H1 (cell line): ENCODE results near the gene PDX1. TPM values are rescaled to one million over a fixed set of nuclear protein-coding genes. Genes with fewer than 3 reads are reported as not detected.

ENCODE experiments used
- CTCF ChIA-PET: fragments of 300-600 bp; sonication (Branson Sonifier 250); formaldehyde crosslinking; loops from one replicate; lab custom pipeline; 2021; ENCODE audit not compliant: partially characterized antibody; lab: Charles Lee
- POLR2A ChIA-PET: fragments of 300-600 bp; sonication (Branson Sonifier 250); formaldehyde crosslinking; loops from one replicate; lab custom pipeline; 2021; ENCODE audit warnings: inconsistent platforms; ENCODE audit not compliant: partially characterized antibody; lab: Charles Lee
- DNase-seq, 2 experiments: peaks; one replicate each; pipeline versions ENCODE4 v3.0.0 to v3.0.0-alpha.2; 2010 to 2022; ENCODE audit warnings: low spot score in 2 of 2, low read depth in 1 of 2, mixed read lengths in 1 of 2
- FAIRE-seq: peaks from 2 replicates; lab custom pipeline; 2011; peaks lifted over from hg19 to GRCh38; lab: Jason Lieb, UNC
- H2AFZ ChIP-seq: 2 replicates; pipeline ENCODE4 v1.8.1; 2012; ENCODE audit warnings: low read length, inconsistent platforms
- H2AK5ac ChIP-seq: 2 replicates; pipeline ENCODE4 v1.6.1; 2013; ENCODE audit warnings: low read depth, low read length
- H2BK120ac ChIP-seq: replicated peaks from 2 replicates; pipeline ENCODE3; 2013; ENCODE audit warnings: low read depth, low read length, inconsistent platforms
- H2BK12ac ChIP-seq: 2 replicates; pipeline ENCODE4 v1.6.1; 2013; ENCODE audit warnings: low read depth, low read length
- H2BK15ac ChIP-seq: 2 replicates; pipeline ENCODE4 v1.6.1; 2013; ENCODE audit warnings: low read length
- H2BK20ac ChIP-seq: 2 replicates; pipeline ENCODE4 v1.6.1; 2013; ENCODE audit warnings: low read length
- H2BK5ac ChIP-seq: 2 replicates; pipeline ENCODE4 v1.6.1; 2013; ENCODE audit warnings: low read depth, low read length
- H3K14ac ChIP-seq: 2 replicates; pipeline ENCODE4 v1.6.1; 2013; ENCODE audit warnings: inconsistent platforms; ENCODE audit not compliant: insufficient read length
- H3K18ac ChIP-seq: 2 replicates; pipeline ENCODE4 v1.6.1; 2013; ENCODE audit warnings: low read length; ENCODE audit errors: extremely low read depth
- H3K23ac ChIP-seq: 2 replicates; pipeline ENCODE4 v1.6.1; 2013; ENCODE audit warnings: inconsistent platforms; ENCODE audit not compliant: insufficient read length
- H3K23me2 ChIP-seq: 2 replicates; pipeline ENCODE4 v1.6.1; 2013; ENCODE audit warnings: low read depth, low read length
- H3K27ac ChIP-seq: 2 replicates; pipeline ENCODE4 v1.6.1; 2011; ENCODE audit warnings: low read depth, low read length, inconsistent platforms
- H3K27me3 ChIP-seq, 4 experiments: replicated peaks in 1 of 4; 1 replicate in 1 of 4; 2 replicates in 3 of 4; pipeline versions ENCODE4 v1.6.1 to v1.8.1; 2011 to 2013; ENCODE audit warnings: low read length in 3 of 4, mild to moderate bottlenecking in 3 of 4, inconsistent platforms in 2 of 4, mixed read lengths in 2 of 4, moderate library complexity in 1 of 4; ENCODE audit not compliant: control insufficient read depth in 3 of 4, insufficient read depth in 3 of 4; ENCODE audit errors: extremely low read depth in 1 of 4
- H3K36me3 ChIP-seq, 4 experiments: 2 replicates each; pipeline versions ENCODE4 v1.6.1 to v1.8.1; 2011 to 2013; ENCODE audit warnings: mild to moderate bottlenecking in 4 of 4, low read length in 3 of 4, moderate library complexity in 2 of 4, control low read depth in 1 of 4, inconsistent platforms in 1 of 4; ENCODE audit not compliant: insufficient read depth in 4 of 4, control insufficient read depth in 2 of 4
- H3K4ac ChIP-seq: replicated peaks from 2 replicates; pipeline ENCODE3; 2013; ENCODE audit warnings: low read length, low read depth, mixed read lengths, inconsistent platforms; ENCODE audit not compliant: insufficient read length
- H3K4me1 ChIP-seq, 4 experiments: replicated peaks in 1 of 4; 1 replicate in 1 of 4; 2 replicates in 3 of 4; pipeline versions ENCODE4 v1.6.1 to v1.8.1; 2011 to 2013; ENCODE audit warnings: low read length in 3 of 4, inconsistent platforms in 2 of 4, mixed read lengths in 1 of 4; ENCODE audit not compliant: insufficient read depth in 4 of 4, control insufficient read depth in 3 of 4
- H3K4me2 ChIP-seq, 2 experiments: 2 replicates each; pipeline versions ENCODE4 v1.6.1 to v1.8.1; 2011 to 2013; ENCODE audit warnings: low read depth in 2 of 2, low read length in 2 of 2, control low read depth in 1 of 2, inconsistent platforms in 1 of 2, mild to moderate bottlenecking in 1 of 2; ENCODE audit not compliant: insufficient read depth in 1 of 2
- H3K4me3 ChIP-seq, 4 experiments: fragments of 200-600, 300-600 bp in 1 of 4; sonication (generic), shearing (Covaris generic), sonication (Bioruptor Twin) in 1 of 4; 2 replicates each; pipeline versions ENCODE4 v1.5.1 to v1.8.1; 2011 to 2016; ENCODE audit warnings: low read length in 4 of 4, low read depth in 3 of 4, control low read depth in 2 of 4, inconsistent platforms in 2 of 4, mild to moderate bottlenecking in 2 of 4, mixed read lengths in 1 of 4, moderate library complexity in 1 of 4; ENCODE audit not compliant: insufficient read depth in 2 of 4; ENCODE audit errors: extremely low read depth in 1 of 4
- H3K56ac ChIP-seq: replicated peaks from 2 replicates; pipeline ENCODE3; 2013; ENCODE audit warnings: low read depth, mild to moderate bottlenecking, mixed read lengths, low read length, inconsistent platforms; ENCODE audit not compliant: insufficient read length
- H3K79me1 ChIP-seq: 2 replicates; pipeline ENCODE4 v1.6.1; 2013; ENCODE audit warnings: low read depth, low read length, control low read depth
- H3K79me2 ChIP-seq, 2 experiments: 2 replicates each; pipeline versions ENCODE4 v1.6.1 to v1.8.1; 2012 to 2013; ENCODE audit warnings: low read length in 2 of 2, mild to moderate bottlenecking in 2 of 2, inconsistent platforms in 1 of 2; ENCODE audit not compliant: insufficient read depth in 2 of 2, control insufficient read depth in 1 of 2
- H3K9ac ChIP-seq, 4 experiments: replicated peaks in 1 of 4; 1 replicate in 1 of 4; 2 replicates in 3 of 4; pipeline versions ENCODE4 v1.6.1 to v1.8.1; 2011 to 2013; ENCODE audit warnings: low read depth in 3 of 4, low read length in 3 of 4, control low read depth in 2 of 4, mild to moderate bottlenecking in 2 of 4, moderate library complexity in 2 of 4, inconsistent platforms in 1 of 4; ENCODE audit errors: extremely low read depth in 1 of 4
- H3K9me3 ChIP-seq, 2 experiments: 2 replicates each; pipeline versions ENCODE4 v1.6.1 to v1.8.1; 2012 to 2013; ENCODE audit warnings: mild to moderate bottlenecking in 2 of 2, moderate library complexity in 2 of 2, control low read depth in 1 of 2, inconsistent platforms in 1 of 2, low read depth in 1 of 2, low read length in 1 of 2, mixed read lengths in 1 of 2; ENCODE audit not compliant: insufficient read depth in 2 of 2
- H4K20me1 ChIP-seq, 2 experiments: replicated peaks in 1 of 2; 2 replicates each; pipeline versions ENCODE3 to v1.8.1; 2011 to 2013; ENCODE audit warnings: inconsistent platforms in 2 of 2, low read length in 2 of 2, mild to moderate bottlenecking in 1 of 2; ENCODE audit not compliant: insufficient read depth in 2 of 2, control insufficient read depth in 1 of 2
- H4K5ac ChIP-seq: 2 replicates; pipeline ENCODE4 v1.6.1; 2013; ENCODE audit warnings: low read length, low read depth, mixed read lengths, inconsistent platforms; ENCODE audit not compliant: insufficient read length
- H4K8ac ChIP-seq: 2 replicates; pipeline ENCODE4 v1.8.0; 2013; ENCODE audit warnings: mild to moderate bottlenecking, moderate library complexity, low read length, inconsistent platforms; ENCODE audit not compliant: insufficient read depth; ENCODE audit errors: extremely low read depth
- H4K91ac ChIP-seq: replicated peaks from 2 replicates; pipeline ENCODE3; 2013; ENCODE audit warnings: low read length, mixed read lengths, inconsistent platforms; ENCODE audit not compliant: insufficient read length
- CHD1 ChIP-seq: IDR thresholded peaks from 2 replicates; pipeline ENCODE4 v1.6.1; 2012; ENCODE audit warnings: low read depth, low read length, improper control_type of control experiment
- EZH2 ChIP-seq: fragments of 200-600 bp; sonication (generic); IDR thresholded peaks from 2 replicates; pipeline ENCODE4 v1.7.1; 2012; ENCODE audit warnings: low read depth, mild to moderate bottlenecking, moderate library complexity, low read length, inconsistent platforms; ENCODE audit not compliant: severe bottlenecking
- HDAC2 ChIP-seq, 2 experiments: fragments of 300-600 bp in 1 of 2; sonication (generic) in 1 of 2; IDR thresholded peaks; 2 replicates each; pipeline ENCODE4 v1.6.1; 2011 to 2012; ENCODE audit warnings: low read depth in 2 of 2, low read length in 2 of 2, mild to moderate bottlenecking in 2 of 2, moderate library complexity in 2 of 2, borderline replicate concordance in 1 of 2, inconsistent platforms in 1 of 2
- HDAC6 ChIP-seq: IDR thresholded peaks from one replicate; pipeline ENCODE4 v1.7.1; 2012; ENCODE audit warnings: low read depth, mild to moderate bottlenecking, inconsistent platforms, low read length, moderate library complexity
- POLR2A ChIP-seq, 2 experiments: IDR thresholded peaks; 1 replicate in 1 of 2; 2 replicates in 1 of 2; pipeline ENCODE4 v1.6.1; 2011; ENCODE audit warnings: low read depth in 2 of 2, low read length in 2 of 2, mild to moderate bottlenecking in 2 of 2; ENCODE audit errors: control extremely low read depth in 1 of 2
- RFX5 ChIP-seq: IDR thresholded peaks from 2 replicates; pipeline ENCODE4 v1.6.1; 2011; ENCODE audit warnings: low read depth, low read length, improper control_type of control experiment, borderline replicate concordance
- RNF2 ChIP-seq: fragments of 200-900, 300-1000 bp; sonication (generic); IDR thresholded peaks from 2 replicates; pipeline ENCODE4 v1.7.1; 2016; ENCODE audit warnings: borderline replicate concordance, low read depth, mild to moderate bottlenecking, antibody characterized with exemption, low read length; ENCODE audit not compliant: poor library complexity, severe bottlenecking; ENCODE audit errors: missing control alignments
- SP2 ChIP-seq: IDR thresholded peaks from 2 replicates; pipeline ENCODE4 v1.6.1; 2012; ENCODE audit warnings: mild to moderate bottlenecking, low read length, inconsistent platforms
- SUZ12 ChIP-seq: fragments of 200-600 bp; sonication (generic); IDR thresholded peaks from 2 replicates; pipeline ENCODE4 v1.6.1; 2012; ENCODE audit warnings: mild to moderate bottlenecking, inconsistent platforms, low read length, moderate library complexity, mixed read lengths
- YY1 ChIP-seq: IDR thresholded peaks from 2 replicates; pipeline ENCODE4 v1.6.1; 2011; ENCODE audit warnings: low read depth, mild to moderate bottlenecking, low read length
- WGBS, 2 experiments: shearing (Covaris generic) in 1 of 2; methylation state at CpG; one replicate each; pipeline versions ENCODE4 v1.1.6 to v1.1.7; 2013 to 2015; ENCODE audit warnings: low lambda C conversion rate in 2 of 2, mixed read lengths in 2 of 2, inconsistent platforms in 1 of 2, low coverage in 1 of 2, missing lambda C conversion rate in 1 of 2; ENCODE audit not compliant: insufficient replicate concordance in 2 of 2, insufficient coverage in 1 of 2, insufficient read length in 1 of 2; ENCODE audit errors: extremely low coverage in 1 of 2, missing lambda C conversion rate in 1 of 2; 5-methylcytosine and 5-hydroxymethylcytosine counted together
- polyA plus RNA-seq, 7 experiments: library from polyadenylated mRNA; depleted of rRNA in 3 of 7; stranded (reverse) in 5 of 7; unstranded in 2 of 7; fragments of >200 nt in 5 of 7; fragments of 200-250 nt in 2 of 7; gene quantifications; 1 replicate in 5 of 7; 2 replicates in 1 of 7; 4 replicates in 1 of 7; pipeline versions ENCODE4 v1.2.1 to v1.2.3, GENCODE V29; 2011 to 2013; ENCODE audit warnings: missing spikeins in 2 of 7, mixed read lengths in 2 of 7
- total RNA-seq: library from RNA; stranded (reverse); fragmentation: NEBNext Ultra II Directional; extraction: Animal tissue kit (Norgen Biotek cat#: 25700); gene quantifications from 2 replicates; pipeline ENCODE4 v1.2.1, GENCODE V29; 2021
- TF ChIP-seq, protein P1 (sequence below): IDR thresholded peaks from 2 replicates; pipeline ENCODE4 v1.6.1; 2011; ENCODE audit warnings: low read depth, mild to moderate bottlenecking, low read length; ENCODE audit not compliant: insufficient read depth

The PDX1 gene
- total and polyA plus RNA-seq, 2 of the 8 experiments (the other 6 are each of a cell fraction or from before 2014, with no cell fraction given) = not detected

GRCh38 chr13:27973291-27973690 is 53.5 kb downstream of the PDX1 start:
- peaks cover 5 to 44% (median 26%) of the 10 kb centered on the region in 4 experiments for H3K4me1 ChIP-seq
- H3K79me1 ChIP-seq = no peaks in the 10 kb centered on the region
- H3K4me3 ChIP-seq = no peak overlapping the region
- H4K5ac ChIP-seq = no peak overlapping the region
- peaks cover 7% of the 10 kb centered on the region; the same call in 1 of the 2 replicates for H3K23me2 ChIP-seq
- no peak overlapping the region for H3K9ac ChIP-seq
- H3K79me2 ChIP-seq = no peaks in the 10 kb centered on the region
- no peak overlapping the region for H3K56ac ChIP-seq
- FAIRE-seq (no peak), DNase-seq (no peak)
- H3K36me3 ChIP-seq = peaks cover 0 to 14% (median 0%) of the 10 kb centered on the region in 4 experiments; a peak in 1 of 8 replicates
- H3K14ac ChIP-seq = no peak overlapping the region
- TF ChIP-seq HDAC6 (no peak), SP2 (no peak), EZH2 (peak; percentile 48), RNF2 (peak; percentile 3), SUZ12 (peak; percentile 39), RFX5 (no peak), YY1 (no peak), CHD1 (no peak), POLR2A (IDR thresholded peaks at IDR 0.05; ENCODE audit: control extremely low read depth in 1 of 2, low read depth in 2 of 2, low read length in 2 of 2) (no peak), HDAC2 (IDR thresholded peaks at IDR 0.05; ENCODE audit: borderline replicate concordance in 1 of 2, low read depth in 2 of 2, low read length in 2 of 2) (no peak)
- TF ChIP-seq, protein P1, sequence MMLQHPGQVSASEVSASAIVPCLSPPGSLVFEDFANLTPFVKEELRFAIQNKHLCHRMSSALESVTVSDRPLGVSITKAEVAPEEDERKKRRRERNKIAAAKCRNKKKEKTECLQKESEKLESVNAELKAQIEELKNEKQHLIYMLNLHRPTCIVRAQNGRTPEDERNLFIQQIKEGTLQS = no peak
- no peak overlapping the region for H2AFZ ChIP-seq
- H2BK5ac ChIP-seq = no peak overlapping the region
- CTCF ChIA-PET = interaction anchor here (0.7 to 20.5 kb wide), 8 partner anchors 5 to 177 kb away, joined by 3 to 283 read pairs (median 6); partner anchors contain the start of genes CDX2 and URAD
- POLR2A ChIA-PET = interaction anchor here (0.6 to 1.6 kb wide), 2 partner anchors 19 to 1108 kb away, joined by 3 to 4 read pairs; no protein-coding TSS in a partner anchor
- no peak overlapping the region for H3K23ac ChIP-seq
- peaks cover 15 to 37% of the 10 kb centered on the region in 2 experiments for H4K20me1 ChIP-seq
- no peak overlapping the region for H3K18ac ChIP-seq
- no peak overlapping the region for H4K91ac ChIP-seq
- no peak overlapping the region for H2AK5ac ChIP-seq
- no peak overlapping the region for H2BK20ac ChIP-seq
- no peak overlapping the region for H3K4me2 ChIP-seq
- H3K9me3 ChIP-seq = no peaks in the 10 kb centered on the region
- no peak overlapping the region for H2BK15ac ChIP-seq
- H3K4ac ChIP-seq = no peak overlapping the region
- WGBS, 2 experiments = 38% methylated on average over 5 of the region's 5 CpGs; no CpG with 5 or more reads in 1 of the 2 experiments
- no peak overlapping the region for H4K8ac ChIP-seq
- H3K27ac ChIP-seq = no peak overlapping the region
- H2BK12ac ChIP-seq = no peak overlapping the region
- peaks cover 94 to 100% (median 99%) of the 10 kb centered on the region in 4 experiments for H3K27me3 ChIP-seq
- no peak overlapping the region for H2BK120ac ChIP-seq
